Skin of body (tissue), 2 donors: Measurements from ENCODE around the gene GZMM. TPM values are rescaled to one million over a fixed set of nuclear protein-coding genes. Genes with fewer than 3 reads are reported as not detected.

Source experiments
- DNase-seq: peaks from one replicate; lab custom pipeline; 2025; lab: John Stamatoyannopoulos, UW
- total RNA-seq: library from RNA; depleted of rRNA; stranded (reverse); fragments of >200 nt; gene quantifications from one replicate; pipeline ENCODE4 v1.2.3, GENCODE V29; 2014

The GZMM gene
- total RNA-seq, 1 donor from 2014 or later: 0.30 TPM

- DNase-seq: peak; percentile 41
Observed at GRCh38 chr19:511101-511851, 32.6 kb upstream of the GZMM start.

- no peak for DNase-seq
Observed at GRCh38 chr19:512547-513365, 31.1 kb upstream of the GZMM start.

GRCh38 chr19:513368-514165, 30.3 kb upstream of the GZMM start:
- no peak for DNase-seq

GRCh38 chr19:514166-514663, 29.6 kb upstream of the GZMM start:
- DNase-seq: no peak

- peak; percentile 86 for DNase-seq
Observed at GRCh38 chr19:517721-518597, 25.9 kb upstream of the GZMM start.

- DNase-seq: no peak
Observed at GRCh38 chr19:518598-519231, 25.1 kb upstream of the GZMM start.

- DNase-seq: no peak
Observed at GRCh38 chr19:519449-519865, 24.4 kb upstream of the GZMM start.

GRCh38 chr19:522726-523125, 21.1 kb upstream of the GZMM start:
- no peak for DNase-seq

- DNase-seq: no peak
Observed at GRCh38 chr19:524062-524674, 19.7 kb upstream of the GZMM start.

- DNase-seq: no peak
Observed at GRCh38 chr19:525029-525428, 18.8 kb upstream of the GZMM start.

GRCh38 chr19:525857-526419, 17.9 kb upstream of the GZMM start:
- DNase-seq: no peak

GRCh38 chr19:530134-531008, 13.5 kb upstream of the GZMM start:
- DNase-seq: no peak

- DNase-seq: peak; percentile 85
Observed at GRCh38 chr19:531009-531752, 12.7 kb upstream of the GZMM start.

- DNase-seq: no peak
Observed at GRCh38 chr19:531753-532560, 11.9 kb upstream of the GZMM start, which contains the start of gene CDC34. Gene CDC34 (plus strand): TSS chr19:531760. CDS start chr19:531932, 172 bp downstream.

GRCh38 chr19:532561-533363, 11.1 kb upstream of the GZMM start:
- DNase-seq: no peak
